ENCODE measurements around the gene AIF1L. TPM values are rescaled to one million over a fixed set of nuclear protein-coding genes. Genes with fewer than 3 reads are reported as not detected.

AIF1L gene
- total and polyA plus RNA-seq, 2 donors (not counting 1 experiment from before 2014, with no cell fraction given) = not detected

DNA sequence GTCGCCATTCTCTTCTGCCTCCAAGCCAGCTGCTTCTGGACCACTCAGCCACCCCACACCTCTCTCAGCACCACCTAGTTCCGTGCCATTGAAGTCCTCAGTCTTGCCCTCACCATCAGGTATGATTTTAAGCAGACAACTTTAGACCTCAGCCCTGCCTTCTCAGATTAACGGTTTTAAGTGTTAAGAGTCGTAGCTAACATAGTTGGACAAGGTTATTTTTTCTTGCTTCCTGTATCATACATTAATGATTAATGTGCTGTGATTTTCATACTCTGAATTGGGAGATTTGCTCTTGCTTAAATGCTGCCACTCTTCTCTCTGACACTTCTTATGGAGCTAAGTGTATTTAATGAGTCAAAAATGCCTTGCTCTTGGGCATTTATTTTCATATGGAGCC is 49.9 kb downstream of the AIF1L start:
- H3K27ac ChIP-seq (ENCODE audit: low read length in 2 of 2) = no peak overlapping the region
- H3K9me3 ChIP-seq (ENCODE audit: control extremely low read depth in 1 of 3, control insufficient read depth in 2 of 3, insufficient read depth in 1 of 3, low read length in 2 of 3) = no peaks in the 10 kb centered on the region
- H3K4me1 ChIP-seq (ENCODE audit: control insufficient read depth in 2 of 2, insufficient read depth in 2 of 2, low read length in 2 of 2) = no peaks in the 10 kb centered on the region
- H3K4me3 Mint-ChIP-seq = no peak overlapping the region
- intact Hi-C loops (cut with micrococcal nuclease) = no loop called here
- H3K27me3 Mint-ChIP-seq = no peaks in the 10 kb centered on the region
- no peaks in the 10 kb centered on the region for H3K27me3 ChIP-seq (replicated peaks in 1 of 4; ENCODE audit: control extremely low read depth in 1 of 4, control insufficient read depth in 3 of 4, insufficient read depth in 4 of 4, low read length in 3 of 4)
- H3K9ac ChIP-seq (ENCODE audit: low read length) = no peak overlapping the region
- CTCF ChIA-PET = interaction anchor here (0.6 to 0.9 kb wide), 2 partner anchors 191 to 657 kb away, joined by 3 to 4 read pairs; no protein-coding TSS in a partner anchor
- no peak for DNase-seq
- TF ChIP-seq EZH2 (IDR thresholded peaks at IDR 0.05; ENCODE audit: borderline replicate concordance, insufficient read depth, low read depth, low read length, poor library complexity, severe bottlenecking) = no peak
- TF ChIP-seq, protein P1, sequence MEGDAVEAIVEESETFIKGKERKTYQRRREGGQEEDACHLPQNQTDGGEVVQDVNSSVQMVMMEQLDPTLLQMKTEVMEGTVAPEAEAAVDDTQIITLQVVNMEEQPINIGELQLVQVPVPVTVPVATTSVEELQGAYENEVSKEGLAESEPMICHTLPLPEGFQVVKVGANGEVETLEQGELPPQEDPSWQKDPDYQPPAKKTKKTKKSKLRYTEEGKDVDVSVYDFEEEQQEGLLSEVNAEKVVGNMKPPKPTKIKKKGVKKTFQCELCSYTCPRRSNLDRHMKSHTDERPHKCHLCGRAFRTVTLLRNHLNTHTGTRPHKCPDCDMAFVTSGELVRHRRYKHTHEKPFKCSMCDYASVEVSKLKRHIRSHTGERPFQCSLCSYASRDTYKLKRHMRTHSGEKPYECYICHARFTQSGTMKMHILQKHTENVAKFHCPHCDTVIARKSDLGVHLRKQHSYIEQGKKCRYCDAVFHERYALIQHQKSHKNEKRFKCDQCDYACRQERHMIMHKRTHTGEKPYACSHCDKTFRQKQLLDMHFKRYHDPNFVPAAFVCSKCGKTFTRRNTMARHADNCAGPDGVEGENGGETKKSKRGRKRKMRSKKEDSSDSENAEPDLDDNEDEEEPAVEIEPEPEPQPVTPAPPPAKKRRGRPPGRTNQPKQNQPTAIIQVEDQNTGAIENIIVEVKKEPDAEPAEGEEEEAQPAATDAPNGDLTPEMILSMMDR (IDR thresholded peaks at IDR 0.05) = no peak
- H3K27ac Mint-ChIP-seq = no peak overlapping the region
- WGBS (ENCODE audit: insufficient coverage) = 100% methylated on average over 1 of the region's 4 CpGs
- POLR2A ChIA-PET = no interaction called here
- H3K4me3 ChIP-seq (ENCODE audit: control extremely low read depth in 1 of 5, extremely low read depth in 1 of 5, insufficient read depth in 1 of 5, low read depth in 2 of 5, low read length in 4 of 5) = no peak overlapping the region
- H3K4me2 ChIP-seq (replicated peaks; ENCODE audit: low read depth, low read length, poor library complexity, severe bottlenecking) = no peak overlapping the region
- no peaks in the 10 kb centered on the region for H3K9me3 Mint-ChIP-seq (ENCODE audit: insufficient read depth)
- no peaks in the 10 kb centered on the region for H3K4me1 Mint-ChIP-seq
- peaks cover 4 to 85% of the 10 kb centered on the region in 2 experiments for H3K36me3 ChIP-seq (replicated peaks in 1 of 2; ENCODE audit: control extremely low read depth in 1 of 2, control insufficient read depth in 1 of 2, extremely low read depth in 1 of 2, insufficient read depth in 2 of 2, low read length in 1 of 2)
- H3K79me2 ChIP-seq (ENCODE audit: control insufficient read depth, insufficient read depth, low read length) = no peaks in the 10 kb centered on the region
- ATAC-seq (ENCODE audit: low read depth) = no peak
- no peak overlapping the region for H2AFZ ChIP-seq (ENCODE audit: insufficient read depth, low read depth, low read length, poor library complexity, severe bottlenecking)
- no peaks in the 10 kb centered on the region for H4K20me1 ChIP-seq (ENCODE audit: control insufficient read depth, insufficient read depth, low read length, poor library complexity, severe bottlenecking)

DNA sequence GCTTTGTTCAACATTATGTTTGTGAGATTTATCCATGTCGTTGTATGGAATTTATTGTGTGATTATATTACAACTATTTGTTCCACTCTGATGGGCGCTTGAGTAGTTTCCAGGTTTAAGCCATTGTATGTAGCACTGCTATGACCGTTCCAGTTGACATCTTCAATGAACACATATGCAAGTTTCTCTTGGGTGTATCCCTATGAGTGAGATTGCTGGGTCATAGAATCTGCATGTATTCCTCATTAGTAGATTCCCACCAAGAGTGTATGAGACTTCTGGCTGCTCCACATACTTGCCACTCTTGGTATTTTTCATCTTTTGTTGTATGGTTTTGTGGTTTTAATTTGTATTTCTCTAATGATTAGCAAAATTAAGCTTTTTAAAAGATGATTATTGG is 51.9 kb downstream of the AIF1L start:
- H3K36me3 ChIP-seq (replicated peaks in 1 of 2; ENCODE audit: control extremely low read depth in 1 of 2, control insufficient read depth in 1 of 2, extremely low read depth in 1 of 2, insufficient read depth in 2 of 2, low read length in 1 of 2) = peaks cover 6 to 91% of the 10 kb centered on the region in 2 experiments
- no peaks in the 10 kb centered on the region for H3K79me2 ChIP-seq (ENCODE audit: control insufficient read depth, insufficient read depth, low read length)
- no peaks in the 10 kb centered on the region for H3K4me1 Mint-ChIP-seq
- H3K27ac ChIP-seq (ENCODE audit: low read length in 2 of 2) = no peak overlapping the region
- DNase-seq (no peak), ATAC-seq (ENCODE audit: low read depth) (no peak)
- H3K4me1 ChIP-seq (ENCODE audit: control insufficient read depth in 2 of 2, insufficient read depth in 2 of 2, low read length in 2 of 2) = no peaks in the 10 kb centered on the region
- H3K9me3 Mint-ChIP-seq (ENCODE audit: insufficient read depth) = no peaks in the 10 kb centered on the region
- WGBS (ENCODE audit: insufficient coverage) = 100% methylated on average over 2 of the region's 3 CpGs
- H3K4me3 ChIP-seq (ENCODE audit: control extremely low read depth in 1 of 5, extremely low read depth in 1 of 5, insufficient read depth in 1 of 5, low read depth in 2 of 5, low read length in 4 of 5) = no peak overlapping the region
- no peaks in the 10 kb centered on the region for H3K27me3 ChIP-seq (replicated peaks in 1 of 4; ENCODE audit: control extremely low read depth in 1 of 4, control insufficient read depth in 3 of 4, insufficient read depth in 4 of 4, low read length in 3 of 4)
- H3K4me3 Mint-ChIP-seq = no peak overlapping the region
- H3K9ac ChIP-seq (ENCODE audit: low read length) = no peak overlapping the region
- TF ChIP-seq, protein P1 (IDR thresholded peaks at IDR 0.05) = no peak
- TF ChIP-seq EZH2 (IDR thresholded peaks at IDR 0.05; ENCODE audit: borderline replicate concordance, insufficient read depth, low read depth, low read length, poor library complexity, severe bottlenecking) = no peak
- no peak overlapping the region for H3K27ac Mint-ChIP-seq
- intact Hi-C loops (cut with micrococcal nuclease) = no loop called here
- ChIA-PET POLR2A (no interaction called here), CTCF (no interaction called here)
- no peaks in the 10 kb centered on the region for H4K20me1 ChIP-seq (ENCODE audit: control insufficient read depth, insufficient read depth, low read length, poor library complexity, severe bottlenecking)
- no peaks in the 10 kb centered on the region for H3K9me3 ChIP-seq (ENCODE audit: control extremely low read depth in 1 of 3, control insufficient read depth in 2 of 3, insufficient read depth in 1 of 3, low read length in 2 of 3)
- no peak overlapping the region for H2AFZ ChIP-seq (ENCODE audit: insufficient read depth, low read depth, low read length, poor library complexity, severe bottlenecking)
- no peaks in the 10 kb centered on the region for H3K27me3 Mint-ChIP-seq
- H3K4me2 ChIP-seq (replicated peaks; ENCODE audit: low read depth, low read length, poor library complexity, severe bottlenecking) = no peak overlapping the region
